Activated naive CD8-positive, alpha-beta T cell treated with anti-CD3 and anti-CD28 coated beads for 36 hours (primary cell): ENCODE measurements around the gene SORBS1. TPM values are rescaled to one million over a fixed set of nuclear protein-coding genes. Genes with fewer than 3 reads are reported as not detected.

ENCODE experiments used
- DNase-seq: peaks from one replicate; pipeline ENCODE4 v3.0.0; 2021
- H3K27ac Mint-ChIP-seq: one replicate; pipeline ENCODE4 v1.8.0; 2022; ENCODE audit warnings: mild to moderate bottlenecking, moderate library complexity, mixed read lengths
- H3K27me3 Mint-ChIP-seq: one replicate; pipeline ENCODE4 v1.8.0; 2022; ENCODE audit warnings: mild to moderate bottlenecking, mixed read lengths
- H3K36me3 Mint-ChIP-seq: one replicate; pipeline ENCODE4 v1.8.0; 2021; ENCODE audit warnings: mild to moderate bottlenecking, mixed read lengths
- H3K4me1 Mint-ChIP-seq: one replicate; pipeline ENCODE4 v1.8.0; 2021; ENCODE audit warnings: mixed read lengths
- H3K4me3 Mint-ChIP-seq: one replicate; pipeline ENCODE4 v1.8.0; 2022; ENCODE audit warnings: mild to moderate bottlenecking, moderate library complexity, mixed read lengths
- H3K9me3 Mint-ChIP-seq: one replicate; pipeline ENCODE4 v1.8.0; 2022; ENCODE audit warnings: mixed read lengths
- total RNA-seq, 2 experiments: library from RNA; stranded (reverse); gene quantifications; one replicate each; pipeline ENCODE4 v1.2.3, GENCODE V29; 2021

Gene SORBS1
- total RNA-seq, 2 experiments from 2014 or later = 0.54 to 0.64 TPM

DNA sequence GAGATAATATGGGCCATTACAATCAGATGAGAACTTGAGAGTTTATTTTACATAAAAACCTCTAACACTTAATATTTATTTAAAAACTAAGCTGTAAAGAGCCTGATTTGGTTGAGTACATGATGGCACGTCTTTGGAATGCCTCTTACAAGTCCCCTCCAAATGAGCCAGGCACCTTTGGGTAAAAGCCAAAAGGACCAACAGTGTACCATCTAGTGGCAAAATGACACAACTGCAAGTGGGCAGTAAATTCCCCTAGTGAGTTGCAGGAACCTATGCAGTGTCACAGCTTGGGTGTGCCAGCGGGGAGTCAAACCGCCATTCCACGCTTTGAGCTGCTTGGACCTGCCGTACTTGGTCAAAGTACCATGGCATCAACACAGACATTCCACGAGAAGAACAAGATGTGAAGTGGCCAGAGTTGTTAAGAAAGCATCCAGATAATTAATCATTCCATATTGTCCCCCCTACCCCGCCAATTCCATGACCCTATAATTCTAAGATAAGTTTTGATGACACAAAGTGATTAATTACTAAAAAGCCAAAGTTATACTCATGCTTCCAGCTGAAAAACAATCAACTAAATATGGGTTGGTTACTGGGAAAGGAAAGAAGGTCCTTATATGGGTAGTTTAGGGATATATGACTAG lies 115.2 kb downstream of the SORBS1 start:
- Mint-ChIP-seq H3K9me3 (no peaks in the 10 kb centered on the region), H3K4me3 (no peak overlapping the region), H3K27me3 (peaks cover 5% of the 10 kb centered on the region), H3K27ac (no peak overlapping the region), H3K36me3 (no peaks in the 10 kb centered on the region), H3K4me1 (peaks cover 7% of the 10 kb centered on the region)
- DNase-seq = peak; percentile 26

DNA sequence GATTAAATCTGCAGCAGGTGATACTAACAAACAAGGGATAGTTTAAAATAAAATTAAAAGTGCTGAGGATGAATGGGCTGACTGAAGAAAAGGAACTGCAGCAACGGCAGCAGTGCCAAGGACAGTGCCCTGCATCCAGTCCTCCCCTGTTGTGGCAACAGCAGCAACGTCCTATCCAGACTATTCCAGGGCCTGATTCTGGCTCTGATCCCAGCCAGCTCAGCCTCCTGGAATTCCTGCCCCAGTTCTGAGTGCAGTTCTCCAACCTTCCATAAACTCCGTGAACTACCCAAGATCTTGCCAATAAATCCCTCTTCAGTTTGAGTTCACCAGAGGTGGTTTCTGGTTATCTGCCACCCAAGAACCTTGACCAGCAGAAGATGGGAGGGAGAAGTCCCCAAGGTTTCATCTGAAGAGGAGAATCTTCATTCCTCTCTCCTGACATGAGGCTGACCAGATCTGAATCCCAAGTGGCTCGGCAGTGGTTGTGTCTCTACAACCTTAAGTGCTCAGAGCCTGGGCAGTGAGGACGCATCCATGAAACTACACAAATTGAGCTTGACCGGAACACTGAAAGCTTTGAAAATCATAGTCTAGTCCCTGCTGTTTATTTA lies 115.8 kb downstream of the SORBS1 start:
- DNase-seq = no peak
- Mint-ChIP-seq H3K36me3 (no peaks in the 10 kb centered on the region), H3K27me3 (peaks cover 5% of the 10 kb centered on the region), H3K27ac (no peak overlapping the region), H3K9me3 (no peaks in the 10 kb centered on the region), H3K4me1 (peaks cover 10% of the 10 kb centered on the region), H3K4me3 (no peak overlapping the region)

- H3K36me3 Mint-ChIP-seq = no peaks in the 10 kb centered on the region
- no peak overlapping the region for H3K27ac Mint-ChIP-seq
- H3K27me3 Mint-ChIP-seq = peaks cover 5% of the 10 kb centered on the region
- H3K4me3 Mint-ChIP-seq = no peak overlapping the region
- no peaks in the 10 kb centered on the region for H3K9me3 Mint-ChIP-seq
- peaks cover 10% of the 10 kb centered on the region for H3K4me1 Mint-ChIP-seq
- DNase-seq = no peak
Observed at GRCh38 chr10:95444792-95445191, 116.4 kb downstream of the SORBS1 start.

- DNase-seq = no peak
- H3K4me1 Mint-ChIP-seq = peaks cover 10% of the 10 kb centered on the region
- H3K27ac Mint-ChIP-seq = no peak overlapping the region
- H3K9me3 Mint-ChIP-seq = no peaks in the 10 kb centered on the region
- peaks cover 5% of the 10 kb centered on the region for H3K27me3 Mint-ChIP-seq
- no peaks in the 10 kb centered on the region for H3K36me3 Mint-ChIP-seq
- no peak overlapping the region for H3K4me3 Mint-ChIP-seq
Observed at GRCh38 chr10:95443636-95444035, 117.5 kb downstream of the SORBS1 start.

GRCh38 chr10:95442341-95442740 lies 118.8 kb downstream of the SORBS1 start:
- DNase-seq = no peak
- Mint-ChIP-seq H3K9me3 (no peaks in the 10 kb centered on the region), H3K4me1 (peaks cover 10% of the 10 kb centered on the region), H3K27ac (no peak overlapping the region), H3K27me3 (peaks cover 5% of the 10 kb centered on the region), H3K4me3 (no peak overlapping the region), H3K36me3 (no peaks in the 10 kb centered on the region)

DNA sequence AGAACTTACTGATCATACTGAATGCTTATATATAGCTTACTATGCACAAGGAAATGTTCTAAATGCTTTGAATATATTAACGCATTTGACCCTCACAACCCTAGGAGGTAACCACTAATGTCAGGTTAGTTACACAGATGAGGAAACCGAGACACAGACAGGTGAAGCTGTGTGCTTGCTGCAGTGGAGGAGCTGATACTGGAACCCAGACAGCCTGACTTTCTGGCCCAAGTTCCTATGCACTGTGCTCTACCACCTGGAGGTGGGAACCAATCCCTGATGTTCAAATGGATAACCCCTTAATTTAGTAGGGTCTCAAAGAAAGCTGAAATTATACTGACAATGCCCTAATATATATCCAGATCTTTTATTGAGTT lies 119.6 kb downstream of the SORBS1 start:
- H3K4me1 Mint-ChIP-seq = peaks cover 10% of the 10 kb centered on the region
- no peak overlapping the region for H3K4me3 Mint-ChIP-seq
- H3K27me3 Mint-ChIP-seq = peaks cover 5% of the 10 kb centered on the region

DNA sequence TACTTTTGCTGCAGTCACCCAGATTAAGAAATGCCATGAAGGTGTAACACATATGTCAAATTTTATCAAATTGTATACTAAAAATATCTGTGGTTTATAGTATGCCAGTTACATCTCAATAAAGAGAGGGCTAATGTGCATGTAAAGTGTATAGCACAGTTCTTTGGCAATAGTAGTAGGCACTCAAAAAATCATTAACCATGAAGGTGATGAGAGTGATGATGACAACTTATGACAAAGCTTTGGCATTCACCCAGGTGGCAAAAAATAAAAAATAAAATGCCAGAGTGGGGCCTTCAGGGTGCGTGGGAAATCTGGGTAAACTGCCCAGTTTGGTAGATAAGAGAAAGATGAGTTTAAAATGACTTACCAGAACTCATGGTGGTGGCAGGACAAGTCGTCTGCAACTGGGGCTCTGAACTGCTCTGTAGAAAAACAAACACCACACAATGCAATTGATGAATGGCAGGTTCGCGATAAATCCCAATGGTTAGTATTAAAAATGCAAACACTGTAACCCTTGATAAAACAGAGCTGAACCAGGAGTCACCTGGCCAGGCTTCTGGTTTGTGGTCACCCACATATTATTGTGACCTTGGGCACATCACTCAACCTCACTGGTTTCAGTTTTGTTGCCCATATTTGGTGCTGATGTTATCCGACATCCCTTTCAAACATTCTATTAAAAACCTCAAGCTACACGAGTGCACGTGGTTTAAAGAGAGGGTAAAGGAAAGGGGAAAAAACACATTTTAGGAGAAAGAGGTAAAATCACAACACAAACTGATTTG lies 120.2 kb downstream of the SORBS1 start:
- Mint-ChIP-seq H3K36me3 (no peaks in the 10 kb centered on the region), H3K9me3 (no peaks in the 10 kb centered on the region), H3K27me3 (peaks cover 5% of the 10 kb centered on the region), H3K4me1 (peaks cover 10% of the 10 kb centered on the region), H3K27ac (no peak overlapping the region), H3K4me3 (no peak overlapping the region)
- DNase-seq = peak; percentile 5

More for the DNA sequence above, 119.6 kb downstream of the SORBS1 start:
- no peak overlapping the region for H3K27ac Mint-ChIP-seq
- no peaks in the 10 kb centered on the region for H3K9me3 Mint-ChIP-seq
- DNase-seq = no peak
- H3K36me3 Mint-ChIP-seq = no peaks in the 10 kb centered on the region

GRCh38 chr10:95440038-95440725 lies 121.0 kb downstream of the SORBS1 start:
- H3K27me3 Mint-ChIP-seq = peaks cover 1% of the 10 kb centered on the region
- H3K4me1 Mint-ChIP-seq = peaks cover 10% of the 10 kb centered on the region
- H3K9me3 Mint-ChIP-seq = no peaks in the 10 kb centered on the region
- H3K4me3 Mint-ChIP-seq = no peak overlapping the region
- no peaks in the 10 kb centered on the region for H3K36me3 Mint-ChIP-seq
- no peak overlapping the region for H3K27ac Mint-ChIP-seq
- no peak for DNase-seq

DNA sequence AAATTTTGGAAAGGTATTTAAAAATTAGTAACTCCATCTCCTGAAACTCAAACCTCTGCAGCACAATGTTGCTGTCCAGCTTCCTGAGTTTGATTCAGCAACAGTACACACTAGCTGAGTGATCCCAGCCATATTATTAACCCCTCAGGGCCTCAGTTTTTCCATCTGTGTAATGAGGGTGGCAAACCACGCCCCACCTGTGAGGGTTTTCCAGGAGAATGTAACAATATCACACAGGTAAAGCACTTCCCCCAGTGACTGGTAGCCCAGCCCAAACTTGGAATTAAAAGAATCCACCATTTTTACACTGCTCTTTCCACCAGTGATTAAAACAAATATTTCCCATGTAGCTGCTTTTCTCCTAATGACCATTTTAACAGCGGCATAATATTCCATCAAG lies 122.4 kb downstream of the SORBS1 start:
- H3K36me3 Mint-ChIP-seq = no peaks in the 10 kb centered on the region
- H3K27ac Mint-ChIP-seq = no peak overlapping the region
- H3K9me3 Mint-ChIP-seq = no peaks in the 10 kb centered on the region
- H3K4me1 Mint-ChIP-seq = peaks cover 10% of the 10 kb centered on the region
- no peaks in the 10 kb centered on the region for H3K27me3 Mint-ChIP-seq
- no peak overlapping the region for H3K4me3 Mint-ChIP-seq
- no peak for DNase-seq

GRCh38 chr10:95437669-95438068 lies 123.5 kb downstream of the SORBS1 start:
- Mint-ChIP-seq H3K9me3 (no peaks in the 10 kb centered on the region), H3K4me1 (peaks cover 10% of the 10 kb centered on the region), H3K36me3 (no peaks in the 10 kb centered on the region), H3K4me3 (no peak overlapping the region), H3K27me3 (no peaks in the 10 kb centered on the region), H3K27ac (no peak overlapping the region)
- no peak for DNase-seq

DNA sequence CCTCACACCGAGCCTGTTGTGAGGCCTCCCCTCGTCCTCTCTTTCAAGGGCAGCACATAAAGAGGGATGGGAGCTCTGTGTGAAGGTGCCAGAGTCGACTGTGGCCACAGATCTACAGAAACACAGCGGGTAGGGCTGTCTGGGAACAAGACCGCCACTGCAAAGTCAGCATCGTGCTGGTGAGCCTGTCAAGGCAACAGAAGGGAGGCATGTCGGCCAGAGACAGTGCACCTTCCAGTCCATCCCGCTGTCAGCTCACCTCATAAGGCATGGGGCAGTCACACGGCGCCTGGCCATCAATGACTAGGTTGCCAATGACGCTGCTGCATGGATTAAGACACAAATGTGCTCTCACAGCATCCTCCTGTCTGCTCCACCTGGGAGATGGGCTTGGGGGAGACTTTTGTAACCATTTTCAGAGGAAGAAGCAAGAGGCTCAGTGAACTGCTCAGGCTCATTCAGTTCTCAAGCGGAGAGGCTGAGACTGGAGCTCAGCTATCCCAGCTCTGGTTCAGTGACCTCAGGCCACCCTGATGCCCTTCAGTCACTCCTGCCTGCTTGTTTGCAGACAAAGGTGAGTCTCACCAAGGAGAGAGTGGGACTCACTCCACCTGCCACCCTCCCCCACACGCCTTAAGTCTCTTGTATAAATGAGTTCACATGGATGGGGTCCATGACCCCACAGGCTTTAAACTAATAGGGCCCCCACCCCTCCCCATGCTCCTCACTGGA lies 125.5 kb downstream of the SORBS1 start:
- no peaks in the 10 kb centered on the region for H3K9me3 Mint-ChIP-seq
- no peak overlapping the region for H3K27ac Mint-ChIP-seq

GRCh38 chr10:95434583-95434982 lies 126.6 kb downstream of the SORBS1 start:
- Mint-ChIP-seq H3K27me3 (peaks cover 6% of the 10 kb centered on the region), H3K36me3 (no peaks in the 10 kb centered on the region), H3K9me3 (no peaks in the 10 kb centered on the region), H3K4me1 (no peaks in the 10 kb centered on the region), H3K4me3 (no peak overlapping the region), H3K27ac (no peak overlapping the region)
- no peak for DNase-seq

More for the DNA sequence above, 125.5 kb downstream of the SORBS1 start:
- no peak overlapping the region for H3K4me3 Mint-ChIP-seq
- H3K36me3 Mint-ChIP-seq = no peaks in the 10 kb centered on the region
- H3K27me3 Mint-ChIP-seq = peaks cover 3% of the 10 kb centered on the region
- no peak for DNase-seq
- no peaks in the 10 kb centered on the region for H3K4me1 Mint-ChIP-seq

DNA sequence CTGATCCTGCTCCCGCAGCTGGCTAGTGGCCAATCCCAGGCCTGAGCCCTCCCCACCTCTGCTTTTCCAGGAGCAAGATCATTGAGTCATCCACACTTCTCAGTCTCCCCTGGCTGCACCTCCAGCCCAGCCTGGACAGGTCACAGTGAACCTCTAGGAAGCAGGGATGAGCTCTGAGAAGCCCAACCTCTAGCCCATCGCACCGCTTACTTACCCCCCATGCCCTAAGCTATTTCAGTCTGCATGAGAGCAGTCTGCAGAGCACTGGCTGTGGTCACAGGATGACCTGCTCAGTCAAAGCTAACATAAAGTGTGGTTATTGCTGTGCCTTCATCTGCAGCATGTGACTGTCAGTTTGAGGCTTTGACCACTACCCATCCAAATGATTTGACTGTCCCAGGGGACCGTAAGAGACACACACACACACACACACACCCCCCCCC lies 129.2 kb downstream of the SORBS1 start:
- H3K27ac Mint-ChIP-seq = no peak overlapping the region
- H3K27me3 Mint-ChIP-seq = peaks cover 7% of the 10 kb centered on the region
- H3K4me1 Mint-ChIP-seq = no peaks in the 10 kb centered on the region
- no peaks in the 10 kb centered on the region for H3K36me3 Mint-ChIP-seq
- no peak for DNase-seq
- H3K4me3 Mint-ChIP-seq = no peak overlapping the region
- no peaks in the 10 kb centered on the region for H3K9me3 Mint-ChIP-seq

GRCh38 chr10:95430231-95430951 lies 130.8 kb downstream of the SORBS1 start:
- no peaks in the 10 kb centered on the region for H3K9me3 Mint-ChIP-seq
- H3K4me1 Mint-ChIP-seq = no peaks in the 10 kb centered on the region
- no peak overlapping the region for H3K4me3 Mint-ChIP-seq
- H3K27ac Mint-ChIP-seq = no peak overlapping the region
- peak; percentile 32 for DNase-seq
- no peaks in the 10 kb centered on the region for H3K36me3 Mint-ChIP-seq
- peaks cover 7% of the 10 kb centered on the region for H3K27me3 Mint-ChIP-seq
